ENCODE measurements around the gene ALOX12B. TPM values are rescaled to one million over a fixed set of nuclear protein-coding genes. Genes with fewer than 3 reads are reported as not detected.
A peak's percentile ranks its signal among the peaks of the same experiment; 100 is the strongest.

The ALOX12B gene
- total RNA-seq, 1 donor from 2014 or later = not detected

GRCh38 chr17:8122924-8123694 is 35.6 kb upstream of the ALOX12B start:
- H3K4me1 Mint-ChIP-seq = peaks cover 53% of the 10 kb centered on the region
- no peaks in the 10 kb centered on the region for H3K36me3 Mint-ChIP-seq
- no peaks in the 10 kb centered on the region for H3K9me3 Mint-ChIP-seq

GRCh38 chr17:8122422-8122923 is 35.0 kb upstream of the ALOX12B start:
- no peak for TF ChIP-seq CTCF (IDR thresholded peaks at IDR 0.05; ENCODE audit: unreplicated experiment)
- H3K4me1 Mint-ChIP-seq = peaks cover 58% of the 10 kb centered on the region
- H3K4me3 Mint-ChIP-seq = peak overlapping the region; percentile 78
- no peak for DNase-seq (ENCODE audit: low spot score in 2 of 2, unreplicated experiment in 2 of 2)
- no peaks in the 10 kb centered on the region for H3K36me3 Mint-ChIP-seq
- peaks cover 73% of the 10 kb centered on the region for H3K27me3 Mint-ChIP-seq (ENCODE audit: low read depth)
- H3K27ac Mint-ChIP-seq = no peak overlapping the region
- no peaks in the 10 kb centered on the region for H3K9me3 Mint-ChIP-seq

More at GRCh38 chr17:8122924-8123694, 35.6 kb upstream of the ALOX12B start:
- Mint-ChIP-seq H3K27me3 (ENCODE audit: low read depth) (peaks cover 66% of the 10 kb centered on the region), H3K4me3 (peak overlapping the region; percentile 78), H3K27ac (peak overlapping the region; percentile 10)
- no peak for DNase-seq (ENCODE audit: low spot score in 2 of 2, unreplicated experiment in 2 of 2)
- no peak for TF ChIP-seq CTCF (IDR thresholded peaks at IDR 0.05; ENCODE audit: unreplicated experiment)

- H3K36me3 Mint-ChIP-seq = no peaks in the 10 kb centered on the region
- peak overlapping the region; percentile 78 for H3K4me3 Mint-ChIP-seq
- DNase-seq (ENCODE audit: low spot score in 2 of 2, unreplicated experiment in 2 of 2) = peak in 1 of 2 experiments; percentile 69
- no peak for TF ChIP-seq CTCF (IDR thresholded peaks at IDR 0.05; ENCODE audit: unreplicated experiment)
- H3K4me1 Mint-ChIP-seq = peaks cover 56% of the 10 kb centered on the region
- no peaks in the 10 kb centered on the region for H3K9me3 Mint-ChIP-seq
- peaks cover 71% of the 10 kb centered on the region for H3K27me3 Mint-ChIP-seq (ENCODE audit: low read depth)
- no peak overlapping the region for H3K27ac Mint-ChIP-seq
Measured at GRCh38 chr17:8121681-8122421, 34.3 kb upstream of the ALOX12B start.

GRCh38 chr17:8121407-8121680 is 33.8 kb upstream of the ALOX12B start:
- H3K27me3 Mint-ChIP-seq (ENCODE audit: low read depth) = peaks cover 75% of the 10 kb centered on the region
- H3K36me3 Mint-ChIP-seq = no peaks in the 10 kb centered on the region
- peaks cover 53% of the 10 kb centered on the region for H3K4me1 Mint-ChIP-seq
- no peak for DNase-seq (ENCODE audit: low spot score in 2 of 2, unreplicated experiment in 2 of 2)
- H3K9me3 Mint-ChIP-seq = no peaks in the 10 kb centered on the region
- peak overlapping the region; percentile 92 for H3K4me3 Mint-ChIP-seq
- no peak overlapping the region for H3K27ac Mint-ChIP-seq
- TF ChIP-seq CTCF (IDR thresholded peaks at IDR 0.05; ENCODE audit: unreplicated experiment) = no peak

- Mint-ChIP-seq H3K4me1 (peaks cover 53% of the 10 kb centered on the region), H3K27me3 (ENCODE audit: low read depth) (peaks cover 80% of the 10 kb centered on the region), H3K4me3 (peak overlapping the region; percentile 92), H3K27ac (peak overlapping the region; percentile 87), H3K36me3 (no peaks in the 10 kb centered on the region), H3K9me3 (no peaks in the 10 kb centered on the region)
- no peak for TF ChIP-seq CTCF (IDR thresholded peaks at IDR 0.05; ENCODE audit: unreplicated experiment)
- peak in 1 of 2 experiments; percentile 70 for DNase-seq (ENCODE audit: low spot score in 2 of 2, unreplicated experiment in 2 of 2)
Measured at GRCh38 chr17:8120520-8121406, 33.2 kb upstream of the ALOX12B start.
